Esophagus squamous epithelium (tissue), 4 donors: Measurements from ENCODE around the gene ITFG1.

Source experiments
- CTCF ChIP-seq, 6 experiments: fragments of 450-650 bp in 4 of 6; fragments of 200-600 bp in 2 of 6; sonication (generic) in 2 of 6; IDR thresholded peaks; one replicate each; pipeline ENCODE4 v1.5.1; 2016 to 2019; ENCODE audit warnings: antibody characterized with exemption in 6 of 6, mild to moderate bottlenecking in 4 of 6, moderate library complexity in 4 of 6
- POLR2A ChIP-seq, 4 donors: fragments of 450-650 bp; IDR thresholded peaks; one replicate each; pipeline ENCODE4 v1.6.1; 2017; ENCODE audit warnings: antibody characterized with exemption in 4 of 4, mild to moderate bottlenecking in 4 of 4, moderate library complexity in 3 of 4

DNA sequence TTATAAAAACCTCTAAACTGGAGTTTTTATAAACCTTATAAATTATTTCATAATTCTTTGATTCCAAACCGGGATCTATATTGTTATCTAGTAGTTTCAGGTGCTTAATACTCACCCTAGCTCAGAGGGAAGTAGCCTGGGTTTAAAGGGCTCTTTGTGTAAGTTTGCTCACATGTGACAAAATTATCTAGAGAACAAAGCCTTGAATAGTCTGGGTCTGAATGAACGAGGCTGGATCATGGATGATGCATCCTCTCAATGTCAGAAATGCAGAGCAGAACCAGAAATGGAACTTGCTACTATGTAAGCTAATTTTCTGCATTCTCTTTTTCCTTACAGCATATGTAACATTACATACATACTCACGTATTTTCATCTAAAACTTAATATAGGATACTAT lies 213.2 kb downstream of the ITFG1 start:
- TF ChIP-seq CTCF (IDR thresholded peaks at IDR 0.05): no peak
- no peak for TF ChIP-seq POLR2A (IDR thresholded peaks at IDR 0.05)
